Measurements from ENCODE around the gene TRIM7. TPM values are rescaled to one million over a fixed set of nuclear protein-coding genes. Genes with fewer than 3 reads are reported as not detected.
A peak's percentile ranks its signal among the peaks of the same experiment; 100 is the strongest.
"Not testable (repeated sequence)": the region's sequence is repeated elsewhere in the genome, so short reads cannot be mapped to it uniquely, and the experiment has no call there.

The TRIM7 gene
- total RNA-seq, 4 donors from 2014 or later = 3.7 to 12.1 (median 10.6) TPM

DNA sequence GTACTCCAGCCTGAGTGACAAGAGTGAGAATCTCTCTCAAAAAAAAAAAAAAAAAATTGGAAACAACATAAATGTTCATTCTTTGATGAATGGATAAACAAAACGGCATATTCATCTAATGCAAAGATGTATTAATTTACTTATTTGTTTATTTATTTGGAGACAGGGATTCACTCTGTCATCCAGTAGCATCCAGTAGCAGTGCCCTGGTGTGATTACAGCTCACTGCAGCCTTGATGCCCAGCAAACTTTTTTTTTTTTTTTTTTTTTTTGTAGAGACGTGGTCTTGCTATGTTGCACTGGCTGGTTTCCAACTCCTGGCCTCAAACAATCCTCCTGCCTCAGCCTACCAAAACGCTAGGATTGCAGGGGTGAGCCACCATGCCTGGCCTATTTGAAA is 33.2 kb downstream of the TRIM7 start:
- H3K27me3 ChIP-seq = peaks cover 0 to 90% of the 10 kb centered on the region in 2 donors
- peaks cover 0 to 27% (median 2%) of the 10 kb centered on the region in 4 donors for H3K4me1 ChIP-seq
- H3K27ac ChIP-seq = no peak overlapping the region
- WGBS, 2 donors = 39 to 41% methylated on average over 3 of the region's 3 CpGs
- no peak for DNase-seq (ENCODE audit: low spot score in 2 of 2)
- no peak overlapping the region for H3K4me3 ChIP-seq
- H3K9me3 ChIP-seq = no peaks in the 10 kb centered on the region
- no peak for TF ChIP-seq POLR2A (IDR thresholded peaks at IDR 0.05)
- no peak for TF ChIP-seq EP300 (IDR thresholded peaks at IDR 0.05)
- no peak for TF ChIP-seq CTCF (IDR thresholded peaks at IDR 0.05)
- H3K36me3 ChIP-seq = no peaks in the 10 kb centered on the region

DNA sequence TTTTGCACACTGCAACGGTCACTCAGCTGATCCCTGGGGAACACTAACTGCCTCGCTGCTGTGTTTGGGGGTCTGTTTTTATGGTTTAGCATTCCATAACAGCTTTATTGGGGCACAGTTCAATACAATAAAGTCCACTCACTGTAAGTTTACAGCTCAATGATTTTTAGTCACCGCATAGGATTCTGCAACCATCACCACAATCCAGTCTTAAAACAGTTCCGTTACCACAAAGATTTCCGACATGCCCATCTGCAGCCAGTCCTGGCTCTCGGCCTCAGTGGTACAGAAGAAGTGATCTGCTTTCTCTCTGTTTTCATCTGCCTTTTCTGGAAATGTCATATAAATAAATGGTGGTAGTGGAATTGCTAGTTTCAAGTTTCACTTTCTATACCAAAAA is 34.0 kb downstream of the TRIM7 start:
- TF ChIP-seq POLR2A (IDR thresholded peaks at IDR 0.05) (no peak), EP300 (IDR thresholded peaks at IDR 0.05) (no peak), CTCF (IDR thresholded peaks at IDR 0.05) (no peak)
- Histone ChIP-seq H3K4me1 (peaks cover 0 to 27% (median 2%) of the 10 kb centered on the region in 4 donors), H3K4me3 (no peak overlapping the region), H3K9me3 (no peaks in the 10 kb centered on the region), H3K27me3 (peaks cover 0 to 98% of the 10 kb centered on the region in 2 donors), H3K36me3 (no peaks in the 10 kb centered on the region), H3K27ac (no peak overlapping the region)
- WGBS, 2 donors = 43 to 60% methylated on average over 6 of the region's 6 CpGs
- no peak for DNase-seq (ENCODE audit: low spot score in 2 of 2)

DNA sequence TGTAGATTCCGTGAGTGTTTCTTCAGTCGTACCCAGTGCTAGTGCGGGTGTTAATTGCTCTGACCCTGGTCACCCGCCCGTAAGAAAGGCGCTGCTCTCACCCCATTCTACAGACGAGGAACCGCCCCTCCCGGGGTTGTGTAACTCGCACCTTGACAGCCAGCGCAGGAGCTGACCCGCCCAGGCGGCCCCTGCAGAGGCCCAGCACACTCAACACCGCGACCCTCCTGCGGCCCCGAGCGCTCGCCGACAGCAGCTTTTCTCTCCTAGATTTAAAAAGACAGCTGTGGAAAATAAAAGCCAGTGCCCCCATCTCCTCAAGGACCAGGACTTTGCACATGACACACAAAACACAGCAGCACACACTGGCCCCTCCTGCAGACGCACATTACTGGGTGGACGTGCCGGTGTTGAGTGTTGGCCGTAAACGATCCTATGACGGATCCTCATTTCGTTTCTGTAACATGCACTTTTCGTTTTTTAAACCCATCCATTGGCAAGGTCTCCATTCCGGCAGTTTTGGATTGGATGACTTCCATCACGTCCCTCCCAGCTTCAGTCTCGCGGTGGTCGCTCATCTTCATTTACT is 34.7 kb downstream of the TRIM7 start:
- H3K4me3 ChIP-seq = no peak overlapping the region
- H3K27me3 ChIP-seq = peaks cover 0 to 100% of the 10 kb centered on the region in 2 donors
- peaks cover 0 to 27% (median 2%) of the 10 kb centered on the region in 4 donors for H3K4me1 ChIP-seq
- 10 to 25% methylated on average over 33 of the region's 33 CpGs for WGBS, 2 donors
- H3K36me3 ChIP-seq = no peaks in the 10 kb centered on the region
- DNase-seq (ENCODE audit: low spot score in 2 of 2) = no peak
- no peak overlapping the region for H3K27ac ChIP-seq
- no peak for TF ChIP-seq CTCF (IDR thresholded peaks at IDR 0.05)
- no peak for TF ChIP-seq EP300 (IDR thresholded peaks at IDR 0.05)
- no peak for TF ChIP-seq POLR2A (IDR thresholded peaks at IDR 0.05)
- no peaks in the 10 kb centered on the region for H3K9me3 ChIP-seq

- not testable (repeated sequence) for H3K9me3 ChIP-seq; H3K27ac ChIP-seq; DNase-seq (ENCODE audit: low spot score in 2 of 2); H3K36me3 ChIP-seq
- WGBS, 2 donors = 6 to 10% methylated on average over 42 to 48 of the region's 50 CpGs
- Histone ChIP-seq H3K4me1 (peaks cover 0 to 27% (median 2%) of the 10 kb centered on the region in 4 donors), H3K27me3 (peaks cover 0 to 97% of the 10 kb centered on the region in 2 donors), H3K4me3 (peak overlapping the region in 1 of 4 donors; percentile 7)
Measured at GRCh38 chr5:181169459-181170236, 35.3 kb downstream of the TRIM7 start.

GRCh38 chr5:181168595-181169118 is 36.3 kb downstream of the TRIM7 start:
- no peak overlapping the region for H3K27ac ChIP-seq
- 31 to 40% methylated on average over 14 of the region's 14 CpGs for WGBS, 2 donors
- TF ChIP-seq CTCF (IDR thresholded peaks at IDR 0.05) = no peak
- no peak for TF ChIP-seq POLR2A (IDR thresholded peaks at IDR 0.05)
- no peak for TF ChIP-seq EP300 (IDR thresholded peaks at IDR 0.05)
- peaks cover 0 to 28% (median 2%) of the 10 kb centered on the region in 4 donors for H3K4me1 ChIP-seq
- H3K9me3 ChIP-seq = no peaks in the 10 kb centered on the region
- H3K4me3 ChIP-seq = no peak overlapping the region
- H3K36me3 ChIP-seq = no peaks in the 10 kb centered on the region
- H3K27me3 ChIP-seq = peaks cover 0 to 95% of the 10 kb centered on the region in 2 donors
- DNase-seq (ENCODE audit: low spot score in 2 of 2) = no peak
